ENCODE results near the gene NRXN3. TPM values are rescaled to one million over a fixed set of nuclear protein-coding genes. Genes with fewer than 3 reads are reported as not detected.

The NRXN3 gene
- polyA plus RNA-seq, 1 donor (not counting 4 experiments of a cell fraction or from before 2014, with no cell fraction given) = 0.89 TPM

DNA sequence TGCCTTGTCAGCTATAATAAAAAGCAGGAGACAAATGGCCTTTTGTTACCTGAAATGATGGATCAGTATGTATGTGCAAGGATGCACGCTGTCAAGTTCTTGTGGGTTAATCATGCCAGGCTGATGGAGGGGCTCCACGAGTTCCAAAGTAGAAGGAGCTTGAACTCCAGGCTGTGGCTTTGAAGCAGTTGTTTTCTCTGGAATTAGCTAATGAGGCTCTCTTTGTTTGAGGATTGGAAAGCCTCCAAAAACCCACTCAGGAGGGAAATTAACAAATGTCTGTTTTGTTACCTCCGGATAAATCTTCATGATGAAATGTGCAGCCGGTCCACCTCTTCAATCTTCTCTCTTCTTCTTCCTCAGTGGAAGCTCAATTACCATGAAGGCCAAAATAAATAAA is 1435.7 kb downstream of the NRXN3 start:
- Histone ChIP-seq H3K27ac (ENCODE audit: control insufficient read depth, insufficient read depth, low read length) (no peak overlapping the region), H3K36me3 (ENCODE audit: control insufficient read depth in 2 of 2, extremely low read depth in 1 of 2, insufficient read depth in 2 of 2, low read length in 2 of 2) (no peaks in the 10 kb centered on the region), H4K20me1 (ENCODE audit: control insufficient read depth, extremely low read depth, insufficient read depth, low read length) (no peaks in the 10 kb centered on the region), H3K9me1 (ENCODE audit: control insufficient read depth, extremely low read depth, insufficient read depth, low read length) (no peaks in the 10 kb centered on the region), H3K27me3 (ENCODE audit: control insufficient read depth, extremely low read depth, insufficient read depth, low read length) (no peaks in the 10 kb centered on the region), H3K4me1 (ENCODE audit: control insufficient read depth, extremely low read depth, insufficient read depth, low read length) (peaks cover 6% of the 10 kb centered on the region), H2AFZ (ENCODE audit: control insufficient read depth, low read length) (no peak overlapping the region), H3K9me3 (ENCODE audit: control insufficient read depth, low read depth, low read length) (no peaks in the 10 kb centered on the region), H3K79me2 (ENCODE audit: control insufficient read depth, insufficient read depth, low read length) (no peaks in the 10 kb centered on the region), H3K4me3 (ENCODE audit: control insufficient read depth in 2 of 3, extremely low read depth in 1 of 3, insufficient read depth in 2 of 3, low read depth in 1 of 3, low read length in 3 of 3) (no peak overlapping the region), H3K9ac (ENCODE audit: control insufficient read depth, extremely low read depth, insufficient read depth, low read length) (no peak overlapping the region), H3K4me2 (ENCODE audit: control insufficient read depth, extremely low read depth, insufficient read depth, low read depth, low read length) (no peak overlapping the region)
- FAIRE-seq (no peak), DNase-seq (ENCODE audit: low read depth, low spot score) (no peak)
- dilution Hi-C loops (cut with MboI; ENCODE audit: extremely low pct_ligation_motif_present, low sequenced_read_pairs) = no loop called here
- no peak for TF ChIP-seq EZH2 (IDR thresholded peaks at IDR 0.05; ENCODE audit: low read length)

DNA sequence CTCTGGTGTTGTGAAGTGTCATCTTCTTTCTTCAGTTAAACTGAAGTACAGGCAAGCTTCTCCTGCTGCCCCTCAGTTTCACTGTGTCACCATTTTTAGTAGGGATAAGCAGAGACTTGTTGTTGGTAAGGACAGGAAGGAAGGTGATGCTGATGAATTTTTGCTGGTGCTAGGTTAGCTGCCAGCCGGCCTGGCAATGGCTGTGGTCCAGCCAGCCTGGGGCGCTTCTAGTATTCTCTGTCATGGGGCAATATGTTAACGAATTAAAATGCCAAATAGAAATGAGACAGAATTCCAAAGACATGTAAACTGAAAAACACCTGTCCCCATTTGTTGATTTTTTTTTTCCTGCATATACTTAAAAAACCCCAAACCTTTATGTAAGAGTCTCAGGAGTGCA is 1438.3 kb downstream of the NRXN3 start:
- dilution Hi-C loops (cut with MboI; ENCODE audit: extremely low pct_ligation_motif_present, low sequenced_read_pairs) = no loop called here
- Histone ChIP-seq H3K4me2 (ENCODE audit: control insufficient read depth, extremely low read depth, insufficient read depth, low read depth, low read length) (peak overlapping the region; percentile 30), H3K27ac (ENCODE audit: control insufficient read depth, insufficient read depth, low read length) (no peak overlapping the region), H3K4me1 (ENCODE audit: control insufficient read depth, extremely low read depth, insufficient read depth, low read length) (peaks cover 6% of the 10 kb centered on the region), H3K79me2 (ENCODE audit: control insufficient read depth, insufficient read depth, low read length) (no peaks in the 10 kb centered on the region), H3K27me3 (ENCODE audit: control insufficient read depth, extremely low read depth, insufficient read depth, low read length) (no peaks in the 10 kb centered on the region), H3K36me3 (ENCODE audit: control insufficient read depth in 2 of 2, extremely low read depth in 1 of 2, insufficient read depth in 2 of 2, low read length in 2 of 2) (no peaks in the 10 kb centered on the region), H3K9me3 (ENCODE audit: control insufficient read depth, low read depth, low read length) (no peaks in the 10 kb centered on the region), H2AFZ (ENCODE audit: control insufficient read depth, low read length) (peak overlapping the region; percentile 62), H4K20me1 (ENCODE audit: control insufficient read depth, extremely low read depth, insufficient read depth, low read length) (no peaks in the 10 kb centered on the region), H3K4me3 (ENCODE audit: control insufficient read depth in 2 of 3, extremely low read depth in 1 of 3, insufficient read depth in 2 of 3, low read depth in 1 of 3, low read length in 3 of 3) (no peak overlapping the region), H3K9ac (ENCODE audit: control insufficient read depth, extremely low read depth, insufficient read depth, low read length) (no peak overlapping the region), H3K9me1 (ENCODE audit: control insufficient read depth, extremely low read depth, insufficient read depth, low read length) (no peaks in the 10 kb centered on the region)
- no peak for TF ChIP-seq EZH2 (IDR thresholded peaks at IDR 0.05; ENCODE audit: low read length)
- TF ChIP-seq, protein P1, sequence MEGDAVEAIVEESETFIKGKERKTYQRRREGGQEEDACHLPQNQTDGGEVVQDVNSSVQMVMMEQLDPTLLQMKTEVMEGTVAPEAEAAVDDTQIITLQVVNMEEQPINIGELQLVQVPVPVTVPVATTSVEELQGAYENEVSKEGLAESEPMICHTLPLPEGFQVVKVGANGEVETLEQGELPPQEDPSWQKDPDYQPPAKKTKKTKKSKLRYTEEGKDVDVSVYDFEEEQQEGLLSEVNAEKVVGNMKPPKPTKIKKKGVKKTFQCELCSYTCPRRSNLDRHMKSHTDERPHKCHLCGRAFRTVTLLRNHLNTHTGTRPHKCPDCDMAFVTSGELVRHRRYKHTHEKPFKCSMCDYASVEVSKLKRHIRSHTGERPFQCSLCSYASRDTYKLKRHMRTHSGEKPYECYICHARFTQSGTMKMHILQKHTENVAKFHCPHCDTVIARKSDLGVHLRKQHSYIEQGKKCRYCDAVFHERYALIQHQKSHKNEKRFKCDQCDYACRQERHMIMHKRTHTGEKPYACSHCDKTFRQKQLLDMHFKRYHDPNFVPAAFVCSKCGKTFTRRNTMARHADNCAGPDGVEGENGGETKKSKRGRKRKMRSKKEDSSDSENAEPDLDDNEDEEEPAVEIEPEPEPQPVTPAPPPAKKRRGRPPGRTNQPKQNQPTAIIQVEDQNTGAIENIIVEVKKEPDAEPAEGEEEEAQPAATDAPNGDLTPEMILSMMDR (optimal IDR thresholded peaks at IDR 0.05 in 1 of 3, IDR thresholded peaks at IDR 0.05 in 1 of 3, conservative IDR thresholded peaks at IDR 0.05 in 1 of 3; ENCODE audit: extremely low read depth in 1 of 3, insufficient read depth in 2 of 3, low read length in 3 of 3) = no peak
- DNase-seq (ENCODE audit: low read depth, low spot score) (no peak), FAIRE-seq (no peak)

DNA sequence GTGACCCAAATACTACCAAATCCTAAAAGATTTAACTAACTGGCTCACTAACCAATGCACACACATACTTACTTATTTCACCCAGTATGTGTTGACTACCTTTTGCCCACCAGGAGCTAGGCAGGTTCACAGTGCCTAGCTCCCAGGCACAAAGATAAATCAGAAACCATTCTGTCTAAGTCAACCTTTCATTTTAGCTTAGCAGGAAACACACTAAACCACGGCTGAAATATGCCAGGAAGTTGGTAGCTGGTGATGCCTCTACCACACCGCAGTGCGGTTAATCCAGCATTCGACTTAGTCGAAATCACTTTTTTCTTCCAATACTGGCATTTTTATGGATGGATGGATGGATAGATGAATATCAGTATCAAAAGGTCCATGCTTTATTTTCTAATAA is 1443.5 kb downstream of the NRXN3 start:
- Histone ChIP-seq H3K9me1 (ENCODE audit: control insufficient read depth, extremely low read depth, insufficient read depth, low read length) (no peaks in the 10 kb centered on the region), H3K27ac (ENCODE audit: control insufficient read depth, insufficient read depth, low read length) (no peak overlapping the region), H3K36me3 (ENCODE audit: control insufficient read depth in 2 of 2, extremely low read depth in 1 of 2, insufficient read depth in 2 of 2, low read length in 2 of 2) (no peaks in the 10 kb centered on the region), H3K9ac (ENCODE audit: control insufficient read depth, extremely low read depth, insufficient read depth, low read length) (no peak overlapping the region), H3K4me3 (ENCODE audit: control insufficient read depth in 2 of 3, extremely low read depth in 1 of 3, insufficient read depth in 2 of 3, low read depth in 1 of 3, low read length in 3 of 3) (no peak overlapping the region), H3K79me2 (ENCODE audit: control insufficient read depth, insufficient read depth, low read length) (no peaks in the 10 kb centered on the region), H3K4me2 (ENCODE audit: control insufficient read depth, extremely low read depth, insufficient read depth, low read depth, low read length) (no peak overlapping the region), H3K9me3 (ENCODE audit: control insufficient read depth, low read depth, low read length) (no peaks in the 10 kb centered on the region), H4K20me1 (ENCODE audit: control insufficient read depth, extremely low read depth, insufficient read depth, low read length) (no peaks in the 10 kb centered on the region), H3K4me1 (ENCODE audit: control insufficient read depth, extremely low read depth, insufficient read depth, low read length) (peaks cover 1% of the 10 kb centered on the region), H2AFZ (ENCODE audit: control insufficient read depth, low read length) (no peak overlapping the region), H3K27me3 (ENCODE audit: control insufficient read depth, extremely low read depth, insufficient read depth, low read length) (no peaks in the 10 kb centered on the region)
- no peak for DNase-seq (ENCODE audit: low read depth, low spot score)
- FAIRE-seq = no peak
- TF ChIP-seq EZH2 (IDR thresholded peaks at IDR 0.05; ENCODE audit: low read length) = no peak
- TF ChIP-seq, protein P1 (optimal IDR thresholded peaks at IDR 0.05 in 1 of 3, IDR thresholded peaks at IDR 0.05 in 1 of 3, conservative IDR thresholded peaks at IDR 0.05 in 1 of 3; ENCODE audit: extremely low read depth in 1 of 3, insufficient read depth in 2 of 3, low read length in 3 of 3) = no peak
- dilution Hi-C loops (cut with MboI; ENCODE audit: extremely low pct_ligation_motif_present, low sequenced_read_pairs) = no loop called here
